B cell (primary cell): ENCODE results near the gene CCL13.

Experiments
- CTCF ChIP-seq: fragments of 200-600 bp; IDR thresholded peaks from one replicate; pipeline ENCODE4 v1.8.0; 2022; ENCODE audit warnings: antibody characterized with exemption, mild to moderate bottlenecking
- EZH2 ChIP-seq: IDR thresholded peaks from 2 replicates; pipeline ENCODE4 v1.6.1; 2012; ENCODE audit warnings: borderline replicate concordance, low read depth, mild to moderate bottlenecking, moderate library complexity, low read length; ENCODE audit not compliant: insufficient read depth, poor library complexity, severe bottlenecking

DNA sequence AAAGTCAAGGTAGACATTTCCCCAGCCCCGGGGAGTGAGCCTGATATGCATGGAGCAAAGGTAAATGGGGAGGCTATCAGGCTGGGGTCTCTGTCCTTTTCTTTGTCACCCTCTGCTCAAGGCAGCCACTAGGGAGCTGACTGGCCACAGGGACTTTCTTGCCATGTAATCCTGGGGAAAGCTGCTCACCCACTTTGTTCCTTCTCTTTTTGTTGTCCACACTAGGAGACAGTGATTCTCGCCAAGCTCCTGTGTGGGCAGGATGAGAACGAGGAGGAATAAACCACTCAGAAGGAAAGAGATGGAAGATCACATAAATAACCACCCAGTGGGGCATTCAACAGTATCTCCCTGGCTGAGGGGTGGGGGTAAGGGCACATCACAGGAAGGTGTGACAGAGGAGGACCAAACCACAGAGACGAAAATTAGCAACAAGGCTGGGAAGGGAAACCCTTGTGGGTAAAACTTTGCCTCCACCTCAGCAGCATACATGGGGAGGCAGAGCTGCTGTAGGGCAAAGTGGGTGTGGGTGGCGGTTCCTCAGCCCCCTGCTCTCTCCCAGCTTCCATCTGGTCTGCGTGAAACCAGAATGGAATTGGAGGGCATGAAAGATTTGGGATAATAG lies 33.0 kb downstream of the CCL13 start:
- TF ChIP-seq CTCF (no peak), EZH2 (no peak)
